ENCODE measurements around the gene SPRN.

DNA sequence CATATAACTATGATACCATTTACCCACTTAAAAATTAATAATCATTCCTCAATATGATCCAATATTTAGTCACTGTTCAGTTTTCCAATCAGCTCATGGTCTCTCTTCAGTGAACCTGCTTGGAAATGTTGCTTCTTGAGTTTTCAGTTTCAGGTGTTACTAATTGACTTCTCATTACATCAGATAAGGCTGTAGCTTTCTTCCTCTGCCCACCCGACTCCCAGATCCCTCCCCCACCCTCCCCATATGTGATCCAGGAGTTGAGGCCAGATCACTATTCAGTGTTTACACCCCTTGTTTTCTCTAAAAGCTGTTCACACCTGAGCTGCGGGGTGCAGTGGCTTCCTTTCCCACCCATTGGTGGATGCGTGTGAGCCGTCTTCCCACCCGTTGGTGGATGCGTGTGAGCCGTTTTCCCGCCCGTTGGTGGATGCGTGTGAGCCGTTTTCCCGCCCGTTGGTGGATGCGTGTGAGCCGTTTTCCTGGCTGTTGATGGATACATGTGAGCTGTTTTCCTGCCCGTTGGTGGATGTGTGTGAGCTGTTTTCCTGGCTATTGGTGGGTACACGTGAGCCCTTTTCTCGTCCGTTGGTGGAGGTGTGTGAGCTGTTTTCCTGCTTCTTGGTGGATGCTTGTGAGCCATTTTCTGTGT lies 33.7 kb downstream of the SPRN start:
- no peak for TF ChIP-seq POLR2AphosphoS5 (IDR thresholded peaks at IDR 0.05)
- TF ChIP-seq, protein P1, sequence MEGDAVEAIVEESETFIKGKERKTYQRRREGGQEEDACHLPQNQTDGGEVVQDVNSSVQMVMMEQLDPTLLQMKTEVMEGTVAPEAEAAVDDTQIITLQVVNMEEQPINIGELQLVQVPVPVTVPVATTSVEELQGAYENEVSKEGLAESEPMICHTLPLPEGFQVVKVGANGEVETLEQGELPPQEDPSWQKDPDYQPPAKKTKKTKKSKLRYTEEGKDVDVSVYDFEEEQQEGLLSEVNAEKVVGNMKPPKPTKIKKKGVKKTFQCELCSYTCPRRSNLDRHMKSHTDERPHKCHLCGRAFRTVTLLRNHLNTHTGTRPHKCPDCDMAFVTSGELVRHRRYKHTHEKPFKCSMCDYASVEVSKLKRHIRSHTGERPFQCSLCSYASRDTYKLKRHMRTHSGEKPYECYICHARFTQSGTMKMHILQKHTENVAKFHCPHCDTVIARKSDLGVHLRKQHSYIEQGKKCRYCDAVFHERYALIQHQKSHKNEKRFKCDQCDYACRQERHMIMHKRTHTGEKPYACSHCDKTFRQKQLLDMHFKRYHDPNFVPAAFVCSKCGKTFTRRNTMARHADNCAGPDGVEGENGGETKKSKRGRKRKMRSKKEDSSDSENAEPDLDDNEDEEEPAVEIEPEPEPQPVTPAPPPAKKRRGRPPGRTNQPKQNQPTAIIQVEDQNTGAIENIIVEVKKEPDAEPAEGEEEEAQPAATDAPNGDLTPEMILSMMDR (IDR thresholded peaks at IDR 0.05): no peak
- TF ChIP-seq POLR2A (IDR thresholded peaks at IDR 0.05; ENCODE audit: low read depth): no peak
